Measurements from ENCODE around the gene HSPA12B. TPM values are rescaled to one million over a fixed set of nuclear protein-coding genes. Genes with fewer than 3 reads are reported as not detected.

HSPA12B gene, protein sequence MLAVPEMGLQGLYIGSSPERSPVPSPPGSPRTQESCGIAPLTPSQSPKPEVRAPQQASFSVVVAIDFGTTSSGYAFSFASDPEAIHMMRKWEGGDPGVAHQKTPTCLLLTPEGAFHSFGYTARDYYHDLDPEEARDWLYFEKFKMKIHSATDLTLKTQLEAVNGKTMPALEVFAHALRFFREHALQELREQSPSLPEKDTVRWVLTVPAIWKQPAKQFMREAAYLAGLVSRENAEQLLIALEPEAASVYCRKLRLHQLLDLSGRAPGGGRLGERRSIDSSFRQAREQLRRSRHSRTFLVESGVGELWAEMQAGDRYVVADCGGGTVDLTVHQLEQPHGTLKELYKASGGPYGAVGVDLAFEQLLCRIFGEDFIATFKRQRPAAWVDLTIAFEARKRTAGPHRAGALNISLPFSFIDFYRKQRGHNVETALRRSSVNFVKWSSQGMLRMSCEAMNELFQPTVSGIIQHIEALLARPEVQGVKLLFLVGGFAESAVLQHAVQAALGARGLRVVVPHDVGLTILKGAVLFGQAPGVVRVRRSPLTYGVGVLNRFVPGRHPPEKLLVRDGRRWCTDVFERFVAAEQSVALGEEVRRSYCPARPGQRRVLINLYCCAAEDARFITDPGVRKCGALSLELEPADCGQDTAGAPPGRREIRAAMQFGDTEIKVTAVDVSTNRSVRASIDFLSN
- total RNA-seq: 5.9 and 14.2 TPM in 2 replicates

DNA sequence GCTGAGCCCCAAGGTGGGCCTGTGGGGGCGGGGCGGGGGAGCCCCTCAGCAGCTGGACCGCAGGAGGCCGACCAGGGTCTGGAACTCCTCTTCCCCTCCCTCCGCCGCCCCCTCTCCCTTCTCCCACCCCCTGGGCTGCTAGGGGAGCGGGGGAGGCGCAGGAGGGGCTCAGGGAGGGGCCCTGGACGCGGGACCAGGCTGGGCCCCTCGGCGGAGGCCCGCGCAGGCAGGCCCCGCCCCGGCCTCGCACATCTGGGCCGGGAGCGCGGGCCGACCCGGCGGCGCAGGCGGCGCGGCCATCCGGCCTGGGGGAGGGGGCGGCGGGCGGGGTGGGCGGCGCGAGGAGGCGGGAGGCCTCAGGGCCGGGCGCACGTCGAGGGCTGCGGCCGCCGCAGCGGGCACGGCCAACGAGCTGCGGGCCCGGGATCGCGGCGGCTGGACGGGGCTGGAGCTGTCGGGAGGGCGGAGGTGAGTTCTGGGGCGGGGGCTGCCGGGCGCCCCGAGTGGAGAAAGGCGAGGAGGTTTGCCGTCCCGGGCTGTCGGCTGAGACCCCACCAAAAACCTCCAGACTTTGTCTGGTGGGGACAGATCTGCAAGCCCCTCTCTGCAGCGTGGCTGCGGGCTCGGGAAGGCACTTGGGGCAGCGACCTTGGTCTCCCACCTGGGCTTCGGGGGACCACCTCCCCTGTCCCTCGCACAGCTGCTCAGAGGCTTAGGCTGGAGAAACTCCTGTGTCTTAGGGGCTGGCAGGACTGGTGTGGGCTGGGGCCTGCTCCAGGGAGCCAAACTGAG is at the start of gene HSPA12B:
HSPA12B (plus strand) TSS at position 359 of the 792 bp plus-strand sequence. CDS start 5,990 bp downstream, outside the sequence.

GRCh38 chr20:3712279-3712873 is 20.1 kb upstream of the HSPA12B start, which contains the start of gene SIGLEC1:
SIGLEC1 (minus strand) TSS chr20:3712600; CDS start chr20:3707128, 5,472 bp downstream.

DNA sequence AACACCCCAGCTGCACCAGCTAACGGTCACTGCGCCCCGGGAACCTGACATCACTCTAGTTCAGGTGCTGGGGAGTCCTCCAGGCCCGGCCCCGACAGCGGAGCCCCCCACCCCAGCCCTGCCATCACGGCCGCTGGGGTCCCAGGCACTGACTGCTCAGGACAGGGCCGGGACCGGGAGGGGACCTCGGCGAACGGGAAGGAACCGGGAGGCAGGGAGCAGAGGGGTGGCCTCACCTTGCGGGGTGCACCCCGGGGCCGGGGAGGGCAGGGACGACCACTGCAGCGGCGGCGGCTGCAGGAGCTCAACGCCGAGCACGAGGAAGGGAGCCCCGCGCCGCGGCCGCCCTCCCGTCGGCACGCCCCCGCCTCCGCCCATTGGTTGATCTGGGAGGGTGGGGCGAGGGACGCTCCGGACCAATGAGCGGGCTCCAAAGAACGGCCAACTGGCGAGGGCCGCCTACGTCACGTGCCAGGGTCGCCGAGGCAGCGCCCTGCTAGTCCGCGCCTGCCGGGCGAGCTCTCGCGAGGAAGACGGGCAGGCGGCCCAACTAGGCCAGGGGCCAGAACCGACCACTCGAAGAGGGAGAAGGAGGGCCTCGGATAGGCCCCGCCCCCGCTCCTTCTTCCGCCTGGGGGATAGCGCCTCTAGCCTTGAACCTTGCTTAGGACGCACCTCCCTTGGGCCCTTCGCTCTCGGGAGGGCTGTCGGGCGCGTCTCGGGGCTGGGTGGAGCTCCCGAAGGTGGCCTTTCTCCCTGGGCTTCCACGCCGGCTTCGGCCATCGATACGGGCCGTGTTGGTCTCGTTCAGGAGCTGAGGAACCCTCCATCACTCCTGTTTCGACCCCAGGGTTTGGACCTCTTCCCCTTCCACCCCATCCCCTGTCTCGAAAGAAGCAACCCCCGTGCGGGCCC is 35.2 kb downstream of the HSPA12B start, which contains the start of gene ADISSP:
ADISSP (minus strand) TSS at position 327 of the 915 bp plus-strand sequence. CDS start 7,653 bp downstream, outside the sequence.

DNA sequence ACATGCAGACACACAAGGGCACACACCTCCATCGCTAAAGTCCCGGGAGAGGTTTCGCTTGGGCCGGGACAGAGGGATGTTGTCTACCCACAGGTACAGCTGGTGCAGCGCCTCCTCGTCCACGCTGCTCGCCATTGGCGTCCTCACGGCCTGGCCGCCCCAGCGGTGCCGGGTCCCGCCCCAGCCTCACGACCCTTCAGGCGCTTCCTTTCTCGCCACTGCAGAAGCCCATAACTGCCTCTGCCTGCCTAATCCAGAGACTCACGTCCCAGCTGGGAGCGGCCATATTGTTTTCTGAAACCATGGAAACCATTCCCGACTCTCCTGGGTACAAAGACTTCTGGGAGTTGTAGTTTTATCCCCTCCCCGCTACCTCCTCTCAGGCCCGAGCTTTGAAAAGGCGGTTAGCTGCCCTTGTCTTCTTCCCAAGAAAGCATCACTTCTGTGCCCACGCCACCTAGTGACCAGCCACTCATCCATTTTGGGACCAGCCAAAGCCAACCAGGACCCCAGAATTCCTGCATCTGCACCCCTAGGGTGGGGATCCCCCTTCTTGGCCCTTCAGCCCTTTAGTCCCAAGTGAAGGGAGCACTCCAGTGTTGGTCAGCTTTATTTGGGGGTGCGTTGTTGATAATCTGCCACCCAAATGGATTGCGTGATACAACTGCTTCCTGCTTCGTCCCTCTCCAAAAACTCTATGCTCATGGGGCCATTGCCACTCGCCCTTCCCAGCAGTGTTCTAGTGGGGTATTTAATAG is 48.8 kb downstream of the HSPA12B start, which contains the start of gene SPEF1:
SPEF1 (minus strand) TSS at position 296 of the 758 bp plus-strand sequence; CDS start at position 135, 161 bp downstream.

GRCh38 chr20:3786665-3787323 is 54.3 kb downstream of the HSPA12B start, which contains the start of gene CENPB:
CENPB (minus strand) TSS chr20:3786740; CDS start chr20:3786483, 257 bp downstream.

GRCh38 chr20:3795511-3796468 is 63.3 kb downstream of the HSPA12B start, which contains the start of gene CDC25B:
CDC25B (plus strand) TSS chr20:3796310; CDS start chr20:3796532, 222 bp downstream.

Other genes with a start within 250 kb of the HSPA12B start
- not detected in 2 replicates for gene GFRA4, start 69.3 kb upstream of the HSPA12B start, total RNA-seq
- gene ADAM33, start 50.7 kb upstream of the HSPA12B start, total RNA-seq: 0.09 and 0.11 TPM in 2 replicates
- not detected in 2 replicates for gene SIGLEC1, start 20.1 kb upstream of the HSPA12B start, total RNA-seq
- gene ADISSP, start 35.1 kb downstream of the HSPA12B start, total RNA-seq: 12.1 and 12.5 TPM in 2 replicates
- under 0.01 TPM in 1 of 2 replicates, not detected in the other for gene SPEF1, start 48.8 kb downstream of the HSPA12B start, total RNA-seq
- 72.8 and 82.2 TPM in 2 replicates for gene CENPB, start 54.1 kb downstream of the HSPA12B start, total RNA-seq
- gene CDC25B, start 63.6 kb downstream of the HSPA12B start, total RNA-seq: 18.0 and 24.2 TPM in 2 replicates
- gene AP5S1, start 87.9 kb downstream of the HSPA12B start, total RNA-seq: 15.8 and 19.8 TPM in 2 replicates
- 15.2 and 15.5 TPM in 2 replicates for gene MAVS, start 114.1 kb downstream of the HSPA12B start, total RNA-seq
- 36.0 and 37.3 TPM in 2 replicates for gene PANK2, start 156.7 kb downstream of the HSPA12B start, total RNA-seq

All from dermis lymphatic vessel endothelial cell (primary cell).